NCI-H1436 (cell line): ENCODE results near the gene SUPT6H.
A peak's percentile ranks its signal among the peaks of the same experiment; 100 is the strongest.

Source experiments
- DNase-seq: peaks from one replicate; lab custom pipeline; 2025; lab: John Stamatoyannopoulos, UW

SUPT6H gene

DNA sequence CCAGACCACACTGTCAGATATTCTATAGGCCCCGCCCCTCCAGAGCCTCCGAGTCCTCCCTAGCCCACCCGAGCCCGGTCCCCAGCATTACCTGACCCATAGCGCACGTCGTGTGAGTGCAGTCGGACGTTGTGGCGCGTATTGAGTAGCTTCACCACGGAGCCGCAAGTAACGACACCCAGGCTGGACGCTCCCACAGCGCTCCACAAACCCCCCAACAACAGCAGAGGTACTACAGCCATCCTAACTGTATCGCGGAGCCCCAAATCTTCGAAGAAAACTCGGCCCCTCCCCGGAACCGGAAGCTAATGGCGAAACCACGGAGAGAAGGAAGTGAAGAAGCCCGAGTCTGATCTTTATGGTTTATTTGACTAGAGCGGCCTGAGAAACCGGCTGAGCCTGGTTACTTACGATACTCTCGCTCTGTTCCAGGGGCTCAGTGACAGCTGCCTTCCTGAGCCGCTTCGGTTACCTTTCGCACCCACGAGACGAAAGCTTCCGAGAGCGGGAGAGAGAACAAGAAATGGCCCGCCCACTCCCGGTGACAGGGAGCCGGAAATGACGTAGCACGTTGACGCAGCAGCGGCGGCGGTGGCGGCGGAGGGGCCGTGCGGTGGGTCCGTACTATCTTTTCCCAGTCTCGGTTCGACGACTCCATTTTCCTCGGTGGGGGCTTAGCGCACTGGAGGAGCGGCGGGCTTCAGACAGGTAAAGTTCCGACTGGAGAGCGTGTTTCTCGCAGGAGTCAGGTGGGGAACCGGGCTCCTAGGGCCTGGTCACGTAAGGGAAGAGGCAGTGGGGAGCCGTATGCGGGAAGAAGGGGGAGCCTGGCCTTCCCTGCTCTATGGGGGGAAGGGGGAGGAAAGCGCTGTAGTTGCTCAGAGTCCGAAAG is at the start of gene SUPT6H, which contains the start of gene SDF2:
SUPT6H (plus strand) TSS at position 571 of the 892 bp plus-strand sequence. CDS start 11,197 bp downstream, outside the sequence.
SDF2 (minus strand) TSS at position 272 of the 892 bp plus-strand sequence; CDS start at position 242, 30 bp downstream.
- peak; percentile 91 for DNase-seq

GRCh38 chr17:28612531-28612930 is 49.5 kb upstream of the SUPT6H start:
- no peak for DNase-seq

DNA sequence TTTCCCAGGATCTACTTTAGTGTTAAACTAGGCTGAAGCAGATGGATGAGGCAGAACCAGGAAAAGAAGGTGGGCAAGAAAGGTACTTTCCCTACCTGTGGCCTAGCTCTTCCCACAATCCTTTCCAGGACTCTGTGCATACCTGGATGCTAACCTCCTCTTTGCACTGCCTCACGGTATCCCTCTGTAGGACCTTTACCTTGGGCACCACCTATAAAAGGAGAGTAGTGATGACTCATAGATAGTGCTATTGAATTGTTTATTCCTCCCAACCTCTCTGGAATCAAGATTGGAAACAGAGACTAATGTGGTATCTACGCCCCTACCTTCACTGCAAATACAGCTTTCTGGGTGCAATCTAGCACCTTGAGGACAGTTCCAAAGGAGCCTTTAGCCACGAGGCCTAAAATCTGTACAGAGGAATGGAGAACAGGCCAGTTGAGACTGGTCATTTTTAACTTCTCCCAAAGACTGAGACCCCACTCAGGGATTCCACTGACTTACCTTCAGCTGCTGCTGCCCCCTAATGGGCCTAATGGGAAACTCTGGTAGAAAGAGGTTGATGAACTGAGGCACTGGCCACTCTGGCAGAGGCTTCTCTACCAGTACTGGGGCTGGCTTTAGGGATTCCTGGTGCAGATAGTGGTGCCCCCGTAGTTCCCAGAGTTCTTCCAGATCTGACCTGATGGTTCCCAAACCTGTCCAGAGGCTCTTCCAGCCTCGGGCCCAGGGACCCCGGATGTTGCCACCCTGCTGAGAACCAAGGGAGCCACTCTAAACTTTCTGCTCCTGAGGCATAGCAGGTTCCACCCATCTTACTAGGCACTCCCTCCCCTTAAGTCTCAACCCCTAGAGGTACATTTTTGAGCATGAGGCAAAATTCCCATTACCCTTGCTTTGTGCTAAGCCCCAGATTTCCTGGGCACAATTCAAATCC is 48.8 kb upstream of the SUPT6H start:
- peak; percentile 6 for DNase-seq

GRCh38 chr17:28613931-28614381 is 48.0 kb upstream of the SUPT6H start, which contains the start of gene RSKR:
Gene RSKR, minus strand, starts transcription at chr17:28614185. Its CDS starts 24 bp downstream, at chr17:28614161.
- DNase-seq, result no peak

DNA sequence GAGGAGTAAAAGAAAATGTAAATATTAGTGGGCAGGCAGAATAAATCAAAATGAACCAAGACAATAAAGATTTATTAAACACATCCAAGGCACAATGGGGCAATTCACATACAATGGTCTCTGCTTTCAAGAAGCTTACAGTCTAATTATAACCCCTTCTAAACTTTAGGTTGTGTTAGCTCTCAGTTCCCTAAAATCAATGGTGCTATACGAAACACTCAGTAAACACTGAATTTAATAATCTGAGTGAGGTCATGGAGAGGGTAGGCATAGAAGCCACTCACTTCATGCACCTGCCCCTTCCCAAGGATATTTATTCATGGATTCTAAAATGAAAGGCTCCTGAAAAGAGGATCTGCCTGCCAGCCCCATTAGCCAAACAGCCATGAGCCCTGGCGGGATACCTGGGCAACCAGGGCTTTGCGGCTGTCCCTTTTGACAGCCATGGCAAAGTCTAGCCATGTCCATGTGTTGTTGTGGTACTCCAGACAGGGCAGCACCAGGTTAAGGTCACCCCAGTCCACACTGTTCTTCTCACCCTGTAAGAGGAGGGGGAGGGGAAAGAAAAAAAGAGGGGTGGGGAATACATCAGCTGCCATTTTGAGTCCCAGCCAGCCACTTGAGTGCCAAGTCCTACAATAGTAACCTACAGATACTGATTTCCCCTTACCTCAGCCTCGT is 46.6 kb upstream of the SUPT6H start:
- no peak for DNase-seq

DNA sequence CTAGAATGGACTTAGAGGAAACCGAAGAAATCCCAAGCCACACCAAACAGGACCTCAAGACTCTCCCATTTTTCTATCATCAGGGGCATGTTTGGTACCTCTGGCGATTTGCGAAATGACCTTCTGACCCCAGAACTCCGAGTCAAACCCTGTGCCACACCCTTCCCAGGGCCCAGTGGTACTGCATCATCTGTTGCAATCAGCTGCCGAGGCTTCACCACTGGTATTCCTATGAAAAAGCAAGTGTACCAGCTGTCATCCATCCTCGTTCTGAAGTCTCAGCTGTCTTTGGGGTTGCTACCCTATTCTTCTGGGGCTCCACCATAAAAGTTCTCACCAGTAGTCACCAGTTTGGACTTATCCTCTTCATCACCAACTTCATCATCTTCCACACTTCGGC is 45.7 kb upstream of the SUPT6H start:
- DNase-seq, result no peak

GRCh38 chr17:28618464-28618863 is 43.5 kb upstream of the SUPT6H start:
- no peak for DNase-seq

- no peak for DNase-seq
These were observed 42.0 kb upstream of the SUPT6H start for GRCh38 chr17:28620010-28620409.

- DNase-seq, result no peak
These were observed 39.8 kb upstream of the SUPT6H start for GRCh38 chr17:28622186-28622585.

DNA sequence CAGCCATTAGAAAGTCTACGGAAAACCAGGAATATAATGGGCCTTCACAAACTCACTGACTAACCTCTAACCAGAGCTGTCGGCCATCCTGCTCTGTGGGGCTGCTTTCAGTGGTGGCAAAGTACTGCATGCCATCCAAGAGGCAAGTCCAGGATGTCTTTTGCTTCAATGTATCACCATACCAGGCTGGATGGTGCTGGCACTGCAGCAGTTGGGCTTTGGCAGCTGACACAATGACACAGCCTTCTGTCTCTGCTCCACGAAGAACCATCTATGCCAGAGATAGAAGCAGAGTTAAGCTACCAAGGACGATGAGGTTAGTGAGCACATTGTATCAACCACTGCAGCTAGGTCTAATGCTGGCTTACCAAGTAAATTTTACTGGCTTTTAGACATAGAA is 38.3 kb upstream of the SUPT6H start:
- DNase-seq, result no peak

- DNase-seq, result no peak
These were observed 37.9 kb upstream of the SUPT6H start for GRCh38 chr17:28624148-28624547.

DNA sequence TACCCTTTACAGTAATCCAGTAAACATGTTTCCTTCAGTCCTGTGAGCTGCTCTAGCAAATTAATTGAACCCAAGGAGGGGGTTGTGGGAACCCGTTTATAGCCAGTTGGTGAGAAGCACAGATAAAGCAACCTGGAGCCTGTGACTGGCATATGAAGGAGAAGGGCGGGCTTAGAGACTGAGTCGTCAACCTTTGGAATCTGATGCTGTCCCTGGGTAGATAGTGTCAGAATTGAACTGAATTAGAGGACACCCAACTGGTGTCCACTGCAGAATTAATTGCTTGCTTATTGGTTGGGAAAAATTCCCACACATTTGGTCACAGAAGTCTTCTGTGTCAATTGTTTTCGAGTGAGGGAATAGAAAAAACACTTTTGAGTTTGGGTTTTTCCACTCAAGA is 35.2 kb upstream of the SUPT6H start:
- DNase-seq, result no peak

DNA sequence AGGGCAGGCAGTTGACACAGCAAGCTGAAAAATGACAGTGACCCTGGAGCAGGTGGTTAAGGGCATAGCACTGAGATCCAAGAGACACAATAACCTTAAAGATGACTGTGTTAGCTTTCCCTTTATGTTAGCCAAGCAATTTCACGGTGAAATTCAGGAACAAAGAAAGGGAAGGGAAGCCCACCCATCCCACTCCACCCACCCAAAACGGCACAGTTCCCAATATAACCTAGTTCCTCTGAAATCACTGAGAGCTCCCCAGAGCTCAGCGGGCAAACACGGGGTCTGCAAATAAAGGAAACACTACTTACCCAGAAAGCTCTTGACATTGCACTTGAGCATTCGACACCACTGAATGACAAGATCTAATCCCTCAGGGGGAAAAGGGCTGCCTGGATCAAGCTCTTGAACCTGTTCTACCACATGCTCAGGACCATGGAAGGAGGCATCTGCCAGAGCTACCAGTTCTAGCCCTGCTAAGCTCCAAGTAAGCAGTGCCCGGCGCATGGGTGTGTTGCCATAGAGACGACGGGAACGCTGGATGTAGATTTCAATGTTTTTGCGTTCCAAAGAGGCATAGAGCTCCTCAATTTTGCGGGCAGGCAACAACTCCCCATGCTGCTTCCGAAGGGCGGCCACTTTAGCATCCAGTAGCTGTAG is 27.7 kb upstream of the SUPT6H start:
- DNase-seq, result peak; percentile 5

GRCh38 chr17:28635506-28635905 is 26.5 kb upstream of the SUPT6H start:
- no peak for DNase-seq

DNA sequence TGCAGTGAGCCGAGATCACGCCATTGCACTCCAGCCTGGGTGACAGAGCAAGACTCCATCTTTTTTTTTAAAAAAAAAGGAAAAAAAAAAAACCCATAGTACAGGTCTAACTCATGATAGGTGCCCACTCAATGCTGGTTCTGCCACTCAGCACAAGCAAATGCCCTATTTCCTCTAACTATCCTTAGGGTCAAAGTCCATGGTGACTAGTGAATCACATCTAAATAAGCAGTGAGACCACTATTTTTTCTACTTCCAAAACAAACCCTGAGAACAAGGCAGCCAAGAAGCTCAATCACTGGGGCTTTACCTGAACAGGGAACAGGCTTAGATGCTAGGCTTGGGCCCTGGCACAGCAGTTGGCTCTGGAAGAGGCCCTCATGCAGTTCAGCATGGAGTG is 20.4 kb upstream of the SUPT6H start:
- no peak for DNase-seq

GRCh38 chr17:28643983-28644786 is 17.8 kb upstream of the SUPT6H start:
- peak; percentile 16 for DNase-seq

GRCh38 chr17:28644787-28645575 is 17.0 kb upstream of the SUPT6H start, which contains the start of gene BLTP2:
Gene BLTP2, minus strand, starts transcription at chr17:28645158. Its CDS starts 102 bp downstream, at chr17:28645056.
- DNase-seq, result peak; percentile 98

GRCh38 chr17:28645576-28645939 is 16.4 kb upstream of the SUPT6H start:
- no peak for DNase-seq

DNA sequence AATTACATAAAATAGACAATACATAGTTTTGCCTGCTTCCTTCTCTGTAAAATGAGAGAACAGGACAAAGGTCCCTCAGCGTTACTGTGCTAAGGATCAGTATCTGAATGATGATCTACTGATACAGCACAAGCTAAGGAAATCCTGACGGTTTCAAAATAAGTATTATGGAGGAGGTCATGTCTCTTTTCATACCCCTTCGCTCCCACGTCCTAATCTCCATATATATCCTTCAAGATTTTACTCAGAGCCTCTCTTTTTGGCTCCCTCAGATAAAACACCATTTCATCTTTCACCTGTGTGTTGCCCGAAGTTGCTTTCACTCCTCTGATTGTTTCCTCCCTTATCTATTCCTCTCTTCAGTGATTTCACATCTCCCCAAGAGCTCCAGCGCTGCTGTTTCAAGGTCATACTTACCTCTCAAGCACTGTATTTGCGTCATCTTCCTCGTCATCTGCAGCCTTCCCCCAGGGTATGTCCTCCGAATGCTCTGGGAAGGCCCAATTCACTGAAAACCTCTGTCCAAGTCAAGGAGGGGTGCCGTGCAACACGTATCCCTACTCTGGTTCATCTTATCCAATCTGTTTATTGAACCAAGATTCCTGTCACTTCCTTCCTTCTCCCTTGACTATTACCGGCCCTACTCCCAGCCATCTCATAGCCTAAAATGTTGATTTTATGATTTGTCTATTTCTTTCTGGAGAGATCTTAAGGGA is 15.8 kb upstream of the SUPT6H start:
- no peak for DNase-seq
